GM21423 (cell line): Measurements from ENCODE around the gene ANK3.

Experiments
- ATAC-seq: cut with Tn5 transposase; IDR thresholded peaks from one replicate; pipeline ENCODE4 v1.9.1; 2021; ENCODE audit warnings: mild to moderate bottlenecking, moderate library complexity; ENCODE audit not compliant: unreplicated experiment

Gene ANK3

DNA sequence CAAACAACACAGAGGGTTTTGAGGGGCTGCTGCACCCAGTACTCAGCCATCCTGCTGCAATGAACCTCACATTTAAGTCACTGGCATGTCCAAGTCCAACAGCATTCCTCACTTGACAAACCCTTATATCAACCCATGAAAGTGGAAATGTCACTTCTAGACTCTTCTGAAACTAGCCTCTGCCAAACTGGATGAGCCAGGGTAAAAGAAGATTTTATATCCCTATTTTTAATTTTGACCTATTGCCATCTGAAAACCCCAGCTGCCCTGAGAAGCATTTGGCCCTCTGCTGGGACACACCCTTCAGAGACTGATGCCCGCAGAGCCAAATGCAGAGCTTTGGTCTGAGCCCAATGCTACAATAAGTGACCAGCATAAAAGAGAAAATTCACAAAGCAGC, 201.1 kb downstream of the ANK3 start:
- no peak for ATAC-seq

DNA sequence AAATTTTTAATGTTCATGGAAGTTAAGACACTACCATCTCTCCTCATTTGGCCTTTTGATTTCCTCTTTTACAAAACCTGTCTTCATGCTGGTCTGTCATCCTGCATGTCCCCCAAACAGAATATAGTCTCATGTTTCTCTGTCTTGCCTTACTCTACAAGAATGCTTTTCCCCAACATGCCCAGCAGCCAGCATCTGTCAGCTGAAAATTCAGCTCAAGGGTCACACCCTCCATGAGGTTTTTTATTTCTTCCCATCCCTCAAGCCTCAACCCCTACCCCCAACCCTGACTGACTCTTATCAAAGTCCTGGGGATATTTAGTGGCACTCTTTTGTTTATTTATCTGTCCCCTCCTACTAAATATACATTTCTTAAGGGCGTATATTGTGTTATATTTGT, 202.0 kb downstream of the ANK3 start:
- ATAC-seq = no peak

DNA sequence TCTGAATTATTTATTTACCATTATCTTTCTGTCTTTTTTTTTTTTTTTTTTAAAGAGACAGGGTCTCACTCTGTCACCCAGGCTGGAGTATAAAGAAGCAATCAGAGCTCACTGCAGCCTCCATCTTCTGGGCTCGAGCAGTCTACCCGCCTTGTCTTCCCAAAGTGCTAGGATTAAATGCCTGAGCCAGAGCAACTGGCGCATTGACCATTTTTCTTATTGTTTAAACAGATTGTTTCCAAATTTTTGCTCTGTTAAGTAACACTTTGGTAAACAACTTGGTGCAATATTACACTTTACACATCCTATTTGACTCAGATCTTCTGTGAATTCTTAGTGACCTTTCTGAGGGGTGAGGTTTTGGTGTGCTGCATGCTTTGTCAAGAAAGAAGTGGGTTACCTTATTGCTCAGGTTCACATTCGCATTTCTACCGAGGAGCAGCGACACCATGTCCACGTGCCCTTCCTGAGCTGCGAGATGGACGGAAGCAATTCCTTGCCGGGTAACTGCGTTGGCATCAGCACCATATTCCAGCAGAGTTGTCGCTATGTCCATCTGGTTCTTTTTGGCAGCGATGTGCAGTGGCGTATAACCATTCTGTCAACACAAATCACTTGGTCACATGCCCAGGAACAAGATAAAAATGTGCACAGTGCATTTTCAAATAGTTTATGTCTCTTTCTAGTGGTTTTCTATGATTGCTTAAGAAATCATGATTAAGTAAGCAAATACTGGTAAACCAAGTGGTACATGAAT, 203.2 kb downstream of the ANK3 start:
- no peak for ATAC-seq

DNA sequence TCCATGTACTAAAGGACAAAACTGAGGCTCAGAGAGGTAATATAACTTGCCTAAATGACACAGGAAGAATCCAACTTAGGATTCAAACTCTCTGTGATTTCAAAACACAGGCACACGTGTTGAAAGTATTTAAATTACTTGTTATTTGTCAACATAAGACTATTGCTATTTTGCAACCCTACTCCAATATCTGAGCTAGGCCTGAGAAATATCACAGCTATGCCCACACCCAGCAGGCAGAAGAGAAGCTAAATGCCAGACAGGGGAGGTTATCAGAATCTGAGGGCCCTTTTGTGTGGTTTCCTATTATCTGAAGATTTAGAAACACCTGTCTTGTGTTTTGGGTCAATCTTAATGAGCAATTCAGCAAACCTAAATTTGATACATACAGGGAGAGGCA, 204.3 kb downstream of the ANK3 start:
- no peak for ATAC-seq

DNA sequence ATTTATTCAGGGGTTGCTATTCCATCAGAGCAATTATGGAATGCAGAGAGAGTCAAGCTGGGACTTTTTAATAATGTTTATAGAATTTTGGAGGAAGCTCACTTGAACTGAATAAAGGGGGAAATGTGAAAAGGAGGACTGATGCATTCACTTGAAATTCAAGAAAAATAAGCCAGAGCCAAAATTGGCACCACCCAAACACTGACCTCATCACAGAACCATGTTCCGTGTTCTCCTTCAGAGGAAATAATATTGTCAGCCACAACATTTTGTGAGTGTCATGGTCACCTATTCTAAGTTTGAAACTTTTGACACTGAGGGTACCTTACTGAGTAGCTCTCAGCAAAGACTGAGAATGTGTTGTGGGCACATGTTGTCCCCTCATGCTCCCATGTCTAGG, 207.0 kb downstream of the ANK3 start:
- ATAC-seq = no peak

DNA sequence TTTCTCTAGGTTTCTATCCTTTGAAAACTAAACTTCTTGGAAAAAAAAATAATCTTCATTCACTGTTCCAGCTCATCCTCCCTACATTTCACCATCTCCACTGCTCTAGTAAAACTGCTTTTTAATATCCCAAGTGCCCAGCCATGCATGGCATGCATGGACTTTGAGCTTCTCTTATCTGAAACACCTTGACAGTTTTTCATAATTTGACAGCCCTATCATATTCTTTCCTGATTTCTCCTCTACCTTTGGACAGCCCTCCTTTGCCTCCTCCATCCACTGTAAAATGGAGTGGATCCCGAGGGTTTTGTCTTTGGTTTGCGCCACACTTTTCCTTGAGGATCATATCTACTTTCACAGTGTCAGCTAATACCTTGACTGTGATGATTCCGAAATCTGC, 212.8 kb downstream of the ANK3 start:
- ATAC-seq = no peak

DNA sequence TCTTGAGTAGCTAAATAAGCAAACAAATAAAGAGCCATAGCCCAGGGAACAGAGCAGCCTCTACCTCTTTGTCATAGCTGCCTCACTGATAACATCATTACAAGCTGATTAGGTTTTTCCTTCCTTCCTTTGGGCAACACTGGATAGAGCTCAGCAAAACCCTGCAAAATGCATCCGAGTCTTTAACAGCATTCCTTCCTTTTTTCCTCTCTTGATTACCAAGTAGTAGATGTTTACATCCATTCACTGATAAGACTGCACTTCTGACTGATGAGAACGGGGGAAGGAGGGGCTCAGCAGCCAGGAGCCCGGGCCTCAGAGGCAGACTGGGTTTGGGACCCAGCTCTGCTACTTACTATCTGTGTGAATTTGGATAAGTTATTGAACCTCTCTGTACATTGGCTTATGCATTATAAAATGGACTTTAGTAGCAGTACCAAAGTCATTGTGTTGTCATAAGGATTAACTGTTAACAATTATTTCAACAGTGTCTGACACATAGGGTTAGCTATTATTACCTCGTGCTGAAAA, 214.2 kb downstream of the ANK3 start:
- no peak for ATAC-seq

DNA sequence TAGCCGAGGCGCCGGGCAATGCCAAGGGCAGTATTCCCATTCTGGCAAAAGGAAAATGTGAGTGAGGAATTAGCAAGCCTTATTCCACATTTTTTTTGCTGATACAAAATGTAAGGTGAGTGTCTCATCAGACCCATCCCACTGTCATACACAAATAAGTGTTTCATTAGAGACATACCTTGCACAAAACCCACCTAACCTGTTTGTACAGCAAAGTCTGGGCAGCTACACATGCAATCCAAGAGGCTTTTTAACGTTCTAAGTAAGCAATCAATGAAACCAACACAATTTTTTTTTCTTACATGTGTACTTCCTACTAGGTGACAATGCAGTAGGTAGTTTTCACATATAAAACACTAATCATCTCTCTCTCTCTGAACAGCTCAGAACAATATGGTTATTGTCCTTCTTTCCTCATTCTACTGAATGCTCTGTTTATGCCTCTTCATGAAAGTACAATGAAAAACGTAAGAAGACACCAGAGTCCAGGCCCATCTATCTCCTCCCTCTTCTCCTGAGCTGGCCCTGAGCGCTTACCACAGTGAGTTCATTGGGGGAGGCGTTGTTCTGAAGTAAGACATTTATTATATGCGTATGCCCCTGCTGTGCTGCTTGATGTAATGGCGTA, 217.2 kb downstream of the ANK3 start:
- ATAC-seq = no peak

DNA sequence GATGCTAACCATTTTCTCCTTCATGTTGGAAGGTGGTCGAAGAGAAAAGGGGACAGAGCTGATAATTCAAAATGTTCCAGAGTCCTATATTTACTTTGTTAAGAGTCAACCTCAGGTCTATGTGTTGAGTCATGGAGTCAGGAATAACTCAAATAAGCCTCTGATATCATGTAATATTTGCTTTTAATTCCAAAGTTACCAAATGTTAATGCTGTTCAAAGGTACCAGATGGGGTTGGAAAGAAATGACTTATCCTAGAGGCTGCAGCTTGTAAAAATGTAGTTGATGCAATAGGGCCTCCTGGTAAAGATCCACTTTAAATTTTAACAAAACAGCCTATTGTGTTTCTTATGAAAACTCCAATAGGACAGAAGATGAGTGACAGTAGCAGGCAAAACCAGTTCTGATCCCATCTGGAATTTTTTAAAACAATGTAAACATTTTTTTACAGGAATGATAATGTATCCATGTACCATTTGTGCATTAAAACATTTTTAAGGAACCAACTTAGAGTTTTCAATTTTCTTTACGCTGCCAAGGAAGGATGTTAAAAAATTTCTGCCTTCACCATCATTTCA, 218.2 kb downstream of the ANK3 start:
- ATAC-seq = no peak

DNA sequence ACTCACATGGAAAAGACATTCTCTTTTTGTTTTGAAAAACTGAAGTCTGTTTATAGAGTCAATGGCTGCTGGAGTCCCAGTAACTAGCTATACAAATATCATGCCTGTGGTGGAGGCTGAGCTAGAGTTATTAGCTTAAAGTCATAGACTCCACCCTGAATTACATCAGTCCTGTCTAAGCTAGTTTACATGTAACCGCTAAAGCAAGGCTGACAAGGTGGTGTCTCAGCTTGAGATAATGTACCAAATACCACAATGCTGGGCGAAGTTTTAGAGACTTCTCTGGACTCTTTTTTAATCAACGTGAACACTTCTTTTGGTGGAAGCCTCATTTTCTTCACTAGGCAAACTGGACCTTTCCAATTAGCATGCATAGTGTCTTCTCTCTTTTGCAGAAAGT, 219.4 kb downstream of the ANK3 start:
- no peak for ATAC-seq

DNA sequence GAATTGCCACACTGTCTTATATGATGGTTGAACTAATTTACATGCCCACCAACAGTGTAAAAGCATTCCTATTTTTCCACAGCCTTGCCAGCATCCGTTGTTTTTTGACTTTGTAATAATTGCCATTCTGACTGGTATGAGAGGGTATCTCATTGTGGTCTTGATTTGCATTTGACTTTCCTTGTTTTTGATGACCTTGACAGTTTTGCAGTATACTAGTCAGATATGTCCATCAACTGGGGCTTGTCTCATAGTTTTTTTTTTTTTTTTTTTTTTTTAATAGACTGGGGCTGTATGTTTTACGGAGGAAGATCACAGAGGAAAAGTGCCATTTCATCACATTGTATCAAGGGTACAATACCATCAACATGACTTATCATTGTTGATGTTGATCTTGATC, 220.6 kb downstream of the ANK3 start:
- ATAC-seq = no peak

DNA sequence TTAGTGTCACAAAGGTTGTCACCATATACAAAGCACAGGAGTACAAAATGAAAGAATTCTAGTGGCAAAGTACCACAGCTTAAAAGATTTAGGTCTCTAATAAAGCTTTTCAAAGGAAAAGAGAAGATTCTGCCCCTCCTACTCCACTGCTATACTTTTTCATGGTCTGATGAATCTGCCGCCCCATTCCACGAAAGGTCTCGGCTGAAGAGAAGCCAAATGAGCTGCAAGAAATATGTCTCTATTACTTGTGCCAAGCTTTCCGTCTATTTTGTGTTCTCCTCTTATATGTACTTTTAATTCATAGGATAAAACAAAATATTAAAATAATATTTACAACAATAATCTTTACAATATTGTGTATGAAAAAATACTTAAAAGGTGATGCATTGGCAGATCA, 222.6 kb downstream of the ANK3 start:
- ATAC-seq = no peak

DNA sequence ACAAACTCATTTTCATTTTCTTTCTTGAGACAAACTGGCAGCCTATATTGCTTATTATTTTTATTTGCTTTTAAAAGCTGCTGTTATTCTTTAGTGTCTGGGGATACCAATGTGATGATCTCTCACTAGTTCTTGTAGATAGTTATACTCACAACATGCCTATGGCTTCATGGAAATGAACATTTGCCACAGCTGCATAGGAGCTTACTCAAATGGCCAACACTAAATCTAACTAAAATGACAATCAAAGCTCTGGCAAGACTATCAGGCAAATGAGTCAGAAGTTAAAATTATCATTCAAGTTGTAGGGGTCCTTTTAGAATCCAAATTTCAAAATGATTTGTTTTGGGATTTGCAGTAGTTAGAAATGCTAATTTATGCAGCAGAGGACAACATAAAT, 225.9 kb downstream of the ANK3 start:
- ATAC-seq = no peak

DNA sequence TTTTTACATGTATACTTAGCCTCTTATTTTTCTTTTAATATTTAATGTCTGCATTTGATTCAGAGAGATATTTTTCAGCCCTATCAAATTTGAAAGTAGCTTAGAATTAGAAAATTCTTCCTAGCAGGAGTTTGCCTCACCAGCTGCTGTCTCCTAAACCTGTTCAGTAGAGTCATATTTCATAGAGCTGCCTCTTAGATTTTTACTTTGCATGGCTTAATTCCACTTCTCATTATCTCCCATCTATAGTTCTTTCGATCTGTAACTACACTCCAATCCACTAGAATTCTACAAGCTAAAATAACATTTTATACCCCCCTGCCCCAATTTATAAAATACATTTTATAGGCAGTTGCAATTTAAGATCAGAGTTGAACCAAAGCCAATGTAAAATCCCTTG, 227.0 kb downstream of the ANK3 start:
- no peak for ATAC-seq

DNA sequence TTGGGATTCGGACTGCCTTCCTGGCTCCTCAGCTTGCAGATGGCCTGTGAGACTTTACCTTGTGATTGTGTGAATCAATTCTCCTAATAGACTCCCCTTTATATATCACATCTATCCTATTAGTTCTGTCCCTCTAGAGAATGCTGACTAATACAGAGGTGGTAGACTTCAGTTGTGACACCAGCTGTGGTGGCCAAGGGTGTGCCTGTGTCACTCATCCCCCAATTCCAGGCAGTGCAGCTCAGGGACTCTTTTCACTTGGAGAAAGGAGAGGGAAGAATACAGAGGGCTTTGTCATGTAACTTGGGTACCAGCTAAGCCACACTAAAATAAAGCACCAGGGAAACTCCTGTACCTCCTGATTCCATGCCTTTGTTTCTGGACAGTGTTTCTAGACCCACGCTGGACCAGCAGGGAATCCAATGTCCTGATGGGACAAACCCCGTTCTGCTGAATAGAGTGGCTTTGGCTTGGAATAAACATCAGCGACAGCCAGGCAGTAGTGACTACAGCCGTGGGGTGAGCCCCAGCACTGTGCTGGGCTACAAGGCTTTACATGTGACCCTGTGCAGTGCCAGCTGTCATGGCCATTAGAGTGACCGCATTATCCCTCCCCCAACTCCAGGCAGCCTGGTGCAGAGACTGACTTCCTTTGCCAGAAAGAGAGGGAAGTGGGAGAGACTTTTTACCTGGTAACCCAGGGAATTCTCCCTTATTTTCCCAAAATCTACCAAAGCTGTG, 233.6 kb downstream of the ANK3 start:
- ATAC-seq = no peak

DNA sequence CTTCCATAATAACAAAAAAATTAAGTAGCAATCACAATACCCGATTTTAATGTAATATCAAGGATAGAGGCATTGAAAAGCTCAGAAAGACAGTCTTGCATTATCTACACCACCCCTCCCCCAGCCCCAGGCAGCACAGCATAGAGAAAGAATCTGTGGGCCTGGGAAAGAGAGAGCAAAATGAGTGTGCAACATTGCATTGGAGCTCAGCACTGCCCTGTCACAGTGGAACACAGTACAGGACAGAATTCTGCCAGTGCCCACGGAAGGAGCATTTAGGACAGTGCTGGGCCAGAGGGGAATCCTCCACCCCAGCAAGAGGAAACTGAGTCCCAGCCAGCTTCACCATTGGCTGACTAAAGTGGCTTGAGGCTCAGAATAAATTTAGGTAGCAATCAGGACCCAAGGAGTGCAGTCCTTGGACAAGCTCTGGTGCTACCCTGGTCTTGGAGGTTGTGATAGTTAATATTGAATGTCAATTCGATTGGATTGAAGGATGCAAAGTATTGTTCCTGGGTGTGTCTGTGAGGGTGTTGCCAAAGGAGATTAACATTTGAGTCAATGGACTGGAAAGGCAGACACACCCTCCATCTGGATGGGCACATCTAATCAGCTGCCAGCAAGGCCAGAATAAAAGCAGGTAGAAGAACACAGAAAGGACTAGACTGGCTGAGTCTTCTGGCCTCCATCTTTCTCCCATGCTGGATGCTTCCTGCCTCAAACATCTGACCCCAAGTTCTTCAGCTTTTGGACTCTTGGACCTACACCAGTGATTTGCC, 234.4 kb downstream of the ANK3 start:
- ATAC-seq = no peak

DNA sequence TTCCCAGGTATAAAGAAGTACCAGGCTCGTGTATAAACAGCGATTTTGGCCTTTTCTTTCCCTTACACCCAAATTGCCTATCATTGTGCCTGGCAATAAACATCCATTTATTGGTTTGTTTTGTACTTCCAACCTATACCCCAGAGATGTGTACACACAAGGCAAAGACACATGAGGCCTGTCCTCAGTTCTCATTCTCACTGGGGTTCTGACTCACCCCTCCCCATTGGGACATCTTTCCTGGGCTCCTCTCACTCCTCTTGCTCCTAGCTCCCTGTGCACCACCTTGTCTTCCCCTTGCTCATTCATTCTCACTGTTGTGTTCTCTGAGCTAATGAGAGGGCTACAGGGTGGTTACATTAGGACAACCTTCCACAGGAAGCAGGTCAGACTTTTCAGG, 240.7 kb downstream of the ANK3 start:
- ATAC-seq = no peak

DNA sequence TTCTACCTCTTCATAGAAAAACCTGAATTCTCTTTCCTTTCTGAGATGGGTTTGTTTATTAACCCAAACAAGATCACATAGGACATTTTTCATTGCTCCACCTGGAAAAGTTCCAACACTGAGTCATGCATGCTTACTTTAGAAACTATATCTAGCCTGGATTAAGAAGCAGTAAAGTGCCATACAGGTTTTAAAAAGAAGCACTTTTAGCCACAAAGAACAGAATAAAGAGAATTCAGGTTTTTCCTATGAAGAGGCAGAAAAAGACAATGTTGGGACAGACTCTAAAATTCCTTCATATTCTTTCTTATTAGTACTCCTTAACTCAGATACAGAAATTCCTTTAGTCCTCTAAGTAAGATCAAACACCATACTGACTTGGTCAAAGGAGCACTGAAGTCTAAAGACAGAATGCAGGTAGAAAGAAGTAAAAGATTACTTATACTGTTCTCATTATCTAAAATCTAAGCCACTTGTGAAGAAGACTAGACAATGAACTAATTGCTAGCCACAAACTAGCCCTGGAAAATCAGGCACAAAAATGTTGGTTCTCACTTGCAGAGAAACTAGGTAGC, 241.3 kb downstream of the ANK3 start:
- ATAC-seq = no peak

DNA sequence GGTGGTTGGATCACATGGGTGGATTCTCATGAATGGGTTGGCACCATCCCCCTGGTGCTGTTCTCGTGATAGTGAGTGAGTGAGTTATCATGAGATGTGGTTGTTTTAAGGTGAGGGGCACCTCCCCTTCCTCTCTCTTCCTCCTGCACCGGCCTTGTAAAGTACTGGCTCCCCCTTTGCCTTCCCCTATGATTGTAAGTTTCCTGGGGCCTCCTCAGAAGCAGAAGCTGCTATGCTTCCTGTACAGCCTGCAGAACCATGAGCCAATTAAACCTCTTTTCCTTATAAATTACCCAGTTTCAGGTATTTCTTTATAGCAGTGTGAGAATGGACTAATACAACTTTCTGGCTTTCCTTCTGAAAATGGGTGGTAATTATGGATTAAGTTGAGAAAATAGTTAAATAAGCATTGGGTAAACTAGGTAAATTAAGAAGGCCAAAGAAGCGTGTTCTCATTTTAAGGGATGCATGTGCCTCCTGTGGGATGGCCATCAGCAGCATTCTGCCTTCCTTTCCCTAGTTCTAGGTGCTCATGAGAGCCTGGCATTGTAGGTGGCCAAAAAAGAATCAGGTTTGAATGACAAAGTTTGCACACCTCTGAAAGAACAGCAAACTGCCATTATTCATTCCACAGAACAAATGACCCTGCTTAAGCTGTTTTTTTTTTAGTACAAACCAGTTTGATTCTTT, 242.0 kb downstream of the ANK3 start:
- ATAC-seq = no peak

DNA sequence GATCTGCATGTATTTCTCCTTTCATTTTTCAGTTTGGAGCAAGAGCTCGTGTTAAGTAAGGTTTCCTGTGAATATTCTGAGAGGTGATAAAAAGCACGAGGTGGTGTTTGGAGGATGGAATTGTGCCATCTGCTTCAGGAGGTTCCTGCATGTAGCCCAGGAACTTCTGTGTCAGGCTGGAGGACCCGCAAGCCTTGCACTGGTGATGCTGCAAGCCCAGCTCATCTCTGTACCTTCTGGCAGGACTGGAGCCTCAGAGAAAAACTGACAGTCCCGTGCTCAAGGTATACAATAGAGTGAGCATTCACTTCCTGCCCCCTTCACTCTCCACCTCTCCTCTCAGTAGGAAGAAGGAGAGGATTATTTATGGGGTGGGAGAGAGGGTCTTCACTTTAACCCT, 242.7 kb downstream of the ANK3 start:
- ATAC-seq = no peak
